Mucosa of descending colon (tissue), 3 donors: ENCODE results near the gene OPCML. TPM values are rescaled to one million over a fixed set of nuclear protein-coding genes. Genes with fewer than 3 reads are reported as not detected.

Source experiments
- ATAC-seq: fragments of 200-7000 bp; cut with Tn5 transposase; one replicate; pipeline ENCODE4 v1.9.1; 2020; ENCODE audit warnings: mild to moderate bottlenecking, moderate library complexity
- DNase-seq, 3 donors: peaks; one replicate each; pipeline ENCODE4 v3.0.0-alpha.2; 2020
- H3K36me3 ChIP-seq: fragments of 200-600 bp; one replicate; pipeline ENCODE4 v1.8.0; 2021; ENCODE audit warnings: low read depth, mild to moderate bottlenecking
- H3K4me1 ChIP-seq: fragments of 200-600 bp; one replicate; pipeline ENCODE4 v1.8.0; 2021; ENCODE audit warnings: low read depth, mild to moderate bottlenecking
- H3K4me3 ChIP-seq: fragments of 200-600 bp; one replicate; pipeline ENCODE4 v1.8.0; 2021; ENCODE audit warnings: mild to moderate bottlenecking
- H3K9me3 ChIP-seq: fragments of 200-600 bp; one replicate; pipeline ENCODE4 v1.8.0; 2021; ENCODE audit warnings: mild to moderate bottlenecking
- CTCF ChIP-seq: fragments of 200-600 bp; IDR thresholded peaks from one replicate; pipeline ENCODE4 v1.8.0; 2022; ENCODE audit warnings: antibody characterized with exemption, mild to moderate bottlenecking
- intact Hi-C, 2 donors: fragments of 100-400 bp; cut with DNase I in 1 of 2; cut with micrococcal nuclease in 1 of 2; formaldehyde crosslinking; loops; one replicate each; pipeline versions ENCODE4 v1.11.0 to v1.11.1; 2022; cut with DNase I, micrococcal nuclease
- total RNA-seq, 3 donors: library from RNA; stranded (reverse); fragmentation: NEBNext Ultra II Directional in 2 of 3; extraction: Animal tissue kit (Norgen Biotek cat#: 25700) in 2 of 3; gene quantifications; one replicate each; pipeline versions ENCODE4 v1.2.1 to v1.2.4, GENCODE V29; 2021 to 2023
- donor health status: DM: no; HTN: no; CAD: no; lungs with moderate emphysema.
- donor health status: DM: no; HTN: no; CAD: no.
- donor health status: DM: no; HTN: yes; CAD: no.

The OPCML gene
- total RNA-seq, 3 donors from 2014 or later = 0.10 to 0.47 TPM; not detected in 1

GRCh38 chr11:133508468-133508867, 23.8 kb downstream of the OPCML start:
- TF ChIP-seq CTCF = no peak

GRCh38 chr11:133507185-133507584, 25.1 kb downstream of the OPCML start:
- no peak for ATAC-seq
- TF ChIP-seq CTCF = no peak
- intact Hi-C loops = no loop called here
- no peaks in the 10 kb centered on the region for H3K9me3 ChIP-seq
- DNase-seq = no peak
- no peaks in the 10 kb centered on the region for H3K36me3 ChIP-seq
- H3K4me1 ChIP-seq = no peaks in the 10 kb centered on the region
- H3K4me3 ChIP-seq = no peak overlapping the region

More at GRCh38 chr11:133508468-133508867, 23.8 kb downstream of the OPCML start:
- ATAC-seq (no peak), DNase-seq (no peak)
- intact Hi-C loops = no loop called here
- H3K4me1 ChIP-seq = no peaks in the 10 kb centered on the region
- H3K9me3 ChIP-seq = no peaks in the 10 kb centered on the region
- no peaks in the 10 kb centered on the region for H3K36me3 ChIP-seq
- no peak overlapping the region for H3K4me3 ChIP-seq

- H3K9me3 ChIP-seq = no peaks in the 10 kb centered on the region
- H3K4me1 ChIP-seq = no peaks in the 10 kb centered on the region
- intact Hi-C loops = no loop called here
- DNase-seq (no peak), ATAC-seq (no peak)
- H3K36me3 ChIP-seq = no peaks in the 10 kb centered on the region
- H3K4me3 ChIP-seq = no peak overlapping the region
- no peak for TF ChIP-seq CTCF
Observed at GRCh38 chr11:133506551-133507094, 25.7 kb downstream of the OPCML start.

- DNase-seq = no peak
Observed at GRCh38 chr11:133506023-133506422, 26.3 kb downstream of the OPCML start.

GRCh38 chr11:133504906-133505305, 27.4 kb downstream of the OPCML start:
- no peak overlapping the region for H3K4me3 ChIP-seq
- no peaks in the 10 kb centered on the region for H3K9me3 ChIP-seq
- ATAC-seq = no peak
- H3K4me1 ChIP-seq = no peaks in the 10 kb centered on the region
- no peak for DNase-seq
- TF ChIP-seq CTCF = no peak
- intact Hi-C loops = no loop called here
- no peaks in the 10 kb centered on the region for H3K36me3 ChIP-seq

More at GRCh38 chr11:133506023-133506422, 26.3 kb downstream of the OPCML start:
- H3K9me3 ChIP-seq = no peaks in the 10 kb centered on the region
- no peak overlapping the region for H3K4me3 ChIP-seq
- no peak for ATAC-seq
- intact Hi-C loops = no loop called here
- TF ChIP-seq CTCF = no peak
- no peaks in the 10 kb centered on the region for H3K36me3 ChIP-seq
- H3K4me1 ChIP-seq = no peaks in the 10 kb centered on the region

- no peak for DNase-seq
- ATAC-seq = no peak
- Histone ChIP-seq H3K4me3 (no peak overlapping the region), H3K36me3 (no peaks in the 10 kb centered on the region), H3K4me1 (no peaks in the 10 kb centered on the region), H3K9me3 (no peaks in the 10 kb centered on the region)
- intact Hi-C loops = no loop called here
- TF ChIP-seq CTCF = no peak
Observed at GRCh38 chr11:133503776-133504175, 28.5 kb downstream of the OPCML start.
